HEK293 (cell line): ENCODE results near the gene GRAMD1B.

Experiments
- CTCF ChIP-seq: fragments of 450-650 bp; formaldehyde crosslinking; IDR thresholded peaks from 2 replicates; pipeline ENCODE4 v1.5.1; 2016; ENCODE audit warnings: missing biosample characterization, missing genetic modification characterization
- ZBTB26 ChIP-seq: fragments of 450-650 bp; formaldehyde crosslinking; optimal IDR thresholded peaks from 2 replicates; pipeline ENCODE3; 2016; ENCODE audit warnings: missing biosample characterization, mild to moderate bottlenecking, missing genetic modification characterization
- ZNF169 ChIP-seq: fragments of 450-650 bp; formaldehyde crosslinking; IDR thresholded peaks from 2 replicates; pipeline ENCODE4 v1.5.1; 2016; ENCODE audit warnings: missing biosample characterization, missing genetic modification characterization
- ZNF274 ChIP-seq, 2 experiments: fragments of 200-500 bp in 1 of 2; fragments of 450-650 bp in 1 of 2; sonication (Bioruptor generic) in 1 of 2; formaldehyde crosslinking in 1 of 2; IDR thresholded peaks; 2 replicates each; pipeline versions ENCODE4 v1.5.1 to v1.6.1; 2014 to 2016; ENCODE audit warnings: borderline replicate concordance in 1 of 2, inconsistent platforms in 1 of 2, low read length in 1 of 2, missing biosample characterization in 1 of 2, missing genetic modification characterization in 1 of 2
- ZNF549 ChIP-seq: fragments of 450-650 bp; IDR thresholded peaks from 2 replicates; pipeline ENCODE4 v1.5.1; 2018; ENCODE audit warnings: missing biosample characterization, missing genetic modification characterization, mild to moderate bottlenecking, inconsistent platforms, moderate library complexity
- ZNF701 ChIP-seq: fragments of 450-650 bp; formaldehyde crosslinking; IDR thresholded peaks from 2 replicates; pipeline ENCODE4 v1.5.1; 2016; ENCODE audit warnings: missing biosample characterization, missing genetic modification characterization
- ZNF777 ChIP-seq: fragments of 450-650 bp; formaldehyde crosslinking; IDR thresholded peaks from 2 replicates; pipeline ENCODE4 v1.5.1; 2017; ENCODE audit warnings: missing biosample characterization, missing genetic modification characterization, borderline replicate concordance

GRCh38 chr11:123573286-123573685 is 143.2 kb downstream of the GRAMD1B start:
- TF ChIP-seq ZNF777 (tag by site-specific recombination) (no peak), CTCF (no peak), ZNF274 (IDR thresholded peaks at IDR 0.05; ENCODE audit: low read length) (no peak), ZNF274 (tag by site-specific recombination; IDR thresholded peaks at IDR 0.05; ENCODE audit: borderline replicate concordance) (no peak), ZBTB26 (no peak), ZNF701 (tag by site-specific recombination) (no peak), ZNF549 (tag by site-specific recombination) (no peak), ZNF169 (tag by site-specific recombination) (no peak)
